Regular cardiac myocyte (primary cell): ENCODE data around the gene MPZL1. TPM values are rescaled to one million over a fixed set of nuclear protein-coding genes. Genes with fewer than 3 reads are reported as not detected.

Experiments used
- total RNA-seq: library from RNA; depleted of rRNA; stranded (reverse); fragments of >200 nt; gene quantifications from 2 replicates; pipeline ENCODE4 v1.2.3, GENCODE V29; 2014

Gene MPZL1
- 113 and 146 TPM in 2 replicates for total RNA-seq

DNA sequence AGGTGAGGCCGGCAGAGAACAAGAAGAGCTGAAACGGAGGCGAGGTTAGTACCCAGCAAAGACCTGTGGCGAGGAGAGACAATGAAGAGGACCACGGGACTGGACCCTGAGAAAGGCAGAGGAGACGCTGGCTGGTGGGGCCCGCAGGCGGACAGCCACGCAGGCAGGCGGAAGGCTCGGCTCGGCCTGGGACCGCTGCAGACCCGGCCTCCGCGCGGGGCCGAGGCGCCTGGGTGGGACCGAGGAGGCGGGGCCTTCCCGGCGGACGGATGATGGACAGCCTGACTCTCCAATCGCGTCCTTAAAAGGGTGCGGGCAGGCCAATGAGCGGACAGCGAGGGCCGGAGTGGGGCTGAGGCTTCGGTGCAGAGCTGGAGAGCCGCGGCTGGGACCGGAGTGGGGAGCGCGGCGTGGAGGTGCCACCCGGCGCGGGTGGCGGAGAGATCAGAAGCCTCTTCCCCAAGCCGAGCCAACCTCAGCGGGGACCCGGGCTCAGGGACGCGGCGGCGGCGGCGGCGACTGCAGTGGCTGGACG lies at the start of gene MPZL1:
Gene MPZL1, plus strand, starts transcription at position 366 of the 535 bp plus-strand sequence. CDS start 170 bp downstream, outside the sequence.

Other genes starting within 250 kb of the MPZL1 start
- gene CD247, start 203.5 kb upstream of the MPZL1 start, total RNA-seq, result under 0.01 and 0.28 TPM in 2 replicates
- 33.4 and 164 TPM in 2 replicates for gene CREG1, start 168.2 kb upstream of the MPZL1 start, total RNA-seq
- gene RCSD1, start 91.8 kb upstream of the MPZL1 start, total RNA-seq, result 0.38 and 1.7 TPM in 2 replicates
- gene ADCY10, start 192.2 kb downstream of the MPZL1 start, total RNA-seq, result 0.19 and 0.56 TPM in 2 replicates
- 57.5 and 82.3 TPM in 2 replicates for gene DCAF6, start 214.7 kb downstream of the MPZL1 start, total RNA-seq
- 50.7 and 58.7 TPM in 2 replicates for gene MPC2, start 215.1 kb downstream of the MPZL1 start, total RNA-seq